Osteocyte (in vitro differentiated cells): ENCODE data around the gene SLC12A3. TPM values are rescaled to one million over a fixed set of nuclear protein-coding genes. Genes with fewer than 3 reads are reported as not detected.

Experiments used
- DNase-seq: peaks from one replicate; pipeline ENCODE4 v3.0.0; 2021; ENCODE audit warnings: mixed read lengths; ENCODE audit not compliant: unreplicated experiment; ENCODE audit errors: extremely low spot score
- H3K27ac Mint-ChIP-seq: one replicate; pipeline ENCODE4 v1.8.0; 2021; ENCODE audit warnings: mild to moderate bottlenecking, mixed read lengths; ENCODE audit not compliant: unreplicated experiment
- H3K27me3 Mint-ChIP-seq: one replicate; pipeline ENCODE4 v1.8.0; 2021; ENCODE audit warnings: mixed read lengths; ENCODE audit not compliant: unreplicated experiment
- H3K36me3 Mint-ChIP-seq: one replicate; pipeline ENCODE4 v1.8.0; 2021; ENCODE audit warnings: mixed read lengths; ENCODE audit not compliant: unreplicated experiment
- H3K4me1 Mint-ChIP-seq: one replicate; pipeline ENCODE4 v1.8.0; 2021; ENCODE audit warnings: mixed read lengths; ENCODE audit not compliant: unreplicated experiment
- H3K4me3 Mint-ChIP-seq: one replicate; pipeline ENCODE4 v1.8.0; 2021; ENCODE audit warnings: mild to moderate bottlenecking, moderate library complexity, mixed read lengths; ENCODE audit not compliant: unreplicated experiment
- H3K9me3 Mint-ChIP-seq: one replicate; pipeline ENCODE4 v1.8.0; 2021; ENCODE audit warnings: mixed read lengths; ENCODE audit not compliant: unreplicated experiment
- CTCF ChIP-seq: fragments of 200-600 bp; sonication (generic); IDR thresholded peaks from 2 replicates; pipeline ENCODE4 v1.5.0; 2021; ENCODE audit warnings: antibody characterized with exemption, mild to moderate bottlenecking, moderate library complexity
- total RNA-seq: library from RNA; stranded (reverse); gene quantifications from 2 replicates; pipeline ENCODE4 v1.2.1, GENCODE V29; 2021

The SLC12A3 gene
- total RNA-seq, 1 donor from 2014 or later: not detected

GRCh38 chr16:56847173-56847910, 17.7 kb upstream of the SLC12A3 start:
- no peaks in the 10 kb centered on the region for H3K27me3 Mint-ChIP-seq
- H3K27ac Mint-ChIP-seq: peak overlapping the region; percentile 92
- H3K4me3 Mint-ChIP-seq: no peak overlapping the region
- DNase-seq: no peak
- no peaks in the 10 kb centered on the region for H3K9me3 Mint-ChIP-seq
- peaks cover 63% of the 10 kb centered on the region for H3K4me1 Mint-ChIP-seq
- TF ChIP-seq CTCF: no peak
- H3K36me3 Mint-ChIP-seq: peaks cover 25% of the 10 kb centered on the region

GRCh38 chr16:56848029-56848936, 16.7 kb upstream of the SLC12A3 start:
- no peak for TF ChIP-seq CTCF
- Mint-ChIP-seq H3K27ac (peak overlapping the region; percentile 92), H3K36me3 (peaks cover 17% of the 10 kb centered on the region), H3K9me3 (no peaks in the 10 kb centered on the region), H3K27me3 (no peaks in the 10 kb centered on the region), H3K4me3 (no peak overlapping the region), H3K4me1 (peaks cover 63% of the 10 kb centered on the region)
- DNase-seq: no peak

GRCh38 chr16:56848955-56849689, 15.9 kb upstream of the SLC12A3 start:
- no peak for DNase-seq
- no peaks in the 10 kb centered on the region for H3K9me3 Mint-ChIP-seq
- H3K27ac Mint-ChIP-seq: peak overlapping the region; percentile 92
- H3K36me3 Mint-ChIP-seq: peaks cover 12% of the 10 kb centered on the region
- no peaks in the 10 kb centered on the region for H3K27me3 Mint-ChIP-seq
- peak overlapping the region; percentile 31 for H3K4me3 Mint-ChIP-seq
- H3K4me1 Mint-ChIP-seq: peaks cover 57% of the 10 kb centered on the region
- TF ChIP-seq CTCF: no peak

GRCh38 chr16:56849690-56850680, 15.0 kb upstream of the SLC12A3 start:
- TF ChIP-seq CTCF: no peak
- no peaks in the 10 kb centered on the region for H3K27me3 Mint-ChIP-seq
- H3K4me1 Mint-ChIP-seq: peaks cover 57% of the 10 kb centered on the region

More at GRCh38 chr16:56849690-56850680, 15.0 kb upstream of the SLC12A3 start:
- Mint-ChIP-seq H3K4me3 (peak overlapping the region; percentile 31), H3K36me3 (peaks cover 6% of the 10 kb centered on the region), H3K9me3 (no peaks in the 10 kb centered on the region), H3K27ac (peak overlapping the region; percentile 92)
- no peak for DNase-seq
